GM21526 (cell line): Measurements from ENCODE around the gene MET.

ENCODE experiments used
- ATAC-seq: cut with Tn5 transposase; IDR thresholded peaks from one replicate; pipeline ENCODE4 v1.9.1; 2021; ENCODE audit warnings: moderate library complexity; ENCODE audit not compliant: unreplicated experiment, low FRiP score

MET gene

DNA sequence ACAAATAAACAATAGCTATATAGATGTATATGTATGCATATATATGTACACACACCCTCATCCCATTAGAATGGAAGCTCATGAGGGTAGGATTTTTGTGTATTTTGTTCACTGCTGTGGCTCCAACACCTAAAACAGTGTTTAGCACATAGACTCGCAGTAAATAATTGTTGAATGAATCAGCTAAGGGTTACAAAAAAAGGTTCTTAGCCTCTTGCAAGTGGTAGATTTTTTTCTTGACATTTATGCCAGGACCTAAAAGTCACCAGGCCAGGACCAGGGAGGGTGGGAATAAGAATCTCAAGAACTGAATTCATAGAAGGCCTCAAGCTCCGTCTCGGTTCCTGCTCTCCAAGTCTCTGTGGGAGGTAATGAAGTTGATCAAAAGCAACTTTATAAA, 107.9 kb downstream of the MET start:
- ATAC-seq = no peak

DNA sequence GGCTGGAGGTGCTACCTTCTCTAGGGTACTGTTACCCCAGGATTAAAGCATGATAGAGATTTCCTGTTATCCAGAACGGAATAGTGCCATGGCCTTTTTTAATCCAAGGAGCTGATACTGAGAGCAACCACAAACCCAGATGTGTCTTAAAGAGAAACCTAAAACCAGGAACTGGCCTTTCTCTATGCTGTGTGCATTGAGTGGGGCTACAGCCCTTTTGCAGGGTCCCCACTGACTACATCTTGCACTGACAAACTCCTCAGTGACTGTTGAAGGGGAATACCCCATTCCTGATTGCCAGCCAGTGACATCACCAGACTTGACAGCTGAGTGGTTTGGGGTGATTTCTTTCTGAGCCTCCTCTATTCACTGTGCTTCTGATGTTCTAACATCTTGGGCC, 108.5 kb downstream of the MET start:
- ATAC-seq = no peak

DNA sequence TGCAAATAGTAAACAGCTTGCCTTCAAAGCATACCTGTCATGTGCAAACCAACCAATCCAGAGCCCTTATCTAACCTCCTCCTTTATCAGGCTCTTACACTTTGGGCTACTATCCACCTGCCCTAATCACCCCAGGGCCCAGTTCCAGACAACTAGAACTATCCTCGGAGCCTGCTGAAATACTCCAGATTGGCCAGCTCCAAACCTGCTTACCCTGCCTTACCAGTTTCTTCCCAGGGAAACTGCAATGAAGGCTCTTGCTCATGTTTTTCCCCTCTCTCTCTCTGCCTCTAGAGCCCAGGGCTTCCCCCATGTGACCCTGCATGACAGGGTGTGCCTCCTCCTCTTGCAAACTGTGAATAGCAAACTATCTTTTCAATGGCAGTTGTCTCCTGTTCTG, 109.0 kb downstream of the MET start:
- ATAC-seq = no peak

DNA sequence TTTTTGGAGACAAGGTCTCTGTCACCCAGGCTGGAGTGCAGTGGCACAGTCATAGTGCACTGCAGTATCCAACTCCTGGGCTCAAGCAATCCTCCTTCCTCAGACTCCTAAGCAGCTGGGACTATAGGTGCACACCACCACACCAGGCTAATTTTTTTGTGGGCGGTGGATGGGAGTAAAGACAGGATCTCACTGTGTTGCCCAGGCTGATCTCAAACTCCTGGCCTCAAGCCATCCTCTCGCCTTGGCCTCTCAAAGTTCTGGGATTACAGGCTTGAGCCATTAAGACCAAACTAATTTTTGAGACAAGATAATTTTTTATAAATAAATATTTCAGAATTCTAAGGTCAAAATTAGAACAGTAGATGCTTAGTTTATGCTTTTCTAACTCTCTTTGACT, 109.6 kb downstream of the MET start:
- no peak for ATAC-seq

DNA sequence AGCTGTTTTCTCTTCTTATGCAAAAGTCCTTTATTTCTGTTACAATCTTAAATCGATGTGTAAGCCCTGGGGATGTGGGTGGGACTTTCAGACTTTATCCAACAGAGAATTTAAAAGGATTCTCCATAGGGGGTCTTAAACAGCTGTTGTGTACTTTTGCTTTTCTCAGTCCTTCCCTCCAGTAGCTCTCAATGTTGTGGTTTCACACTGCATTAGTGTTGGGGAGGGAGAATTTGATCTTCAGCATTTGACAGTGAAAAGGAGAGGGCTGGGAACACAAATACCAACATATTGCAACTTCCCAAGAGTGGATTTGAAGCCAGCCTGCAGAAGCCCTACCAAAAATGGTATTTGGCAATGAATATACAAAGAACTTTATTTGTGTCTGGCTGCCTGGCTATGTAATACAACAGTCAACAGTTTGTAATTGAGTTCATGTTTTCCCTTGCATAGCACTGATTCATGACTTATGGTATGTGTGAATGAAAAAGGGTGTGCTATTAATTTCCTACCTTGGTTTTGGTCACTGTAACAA, 110.2 kb downstream of the MET start:
- ATAC-seq = no peak

DNA sequence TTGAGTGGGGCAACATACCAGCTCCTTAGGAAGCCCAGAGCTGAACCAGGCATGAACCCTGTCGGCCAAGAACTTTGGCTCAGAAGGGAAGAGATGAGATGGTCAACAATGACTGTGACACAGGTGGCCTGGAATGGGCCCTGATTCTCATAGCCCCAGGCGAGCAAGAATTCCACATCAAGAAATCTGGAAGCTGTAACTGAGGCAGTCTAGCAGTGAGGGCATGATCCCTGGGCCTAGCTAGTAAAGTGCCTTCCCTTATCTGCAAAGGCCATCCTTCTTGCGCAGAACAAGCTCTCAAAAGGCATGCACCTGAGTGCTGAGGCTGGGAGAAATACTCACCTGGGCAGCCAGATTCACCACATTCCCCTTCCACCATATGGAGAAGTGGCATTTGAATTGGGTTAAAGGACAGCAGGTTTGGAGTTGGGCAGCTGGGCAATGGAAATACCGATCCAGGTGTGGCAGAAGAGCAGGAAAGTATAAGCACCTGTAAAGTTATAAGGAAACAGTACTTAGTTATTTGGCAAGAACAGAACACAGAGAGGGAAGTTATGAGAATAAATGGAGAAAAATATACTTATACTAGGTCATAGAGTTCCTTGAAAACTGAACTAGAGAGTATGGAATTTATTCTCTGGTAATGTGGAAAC, 111.8 kb downstream of the MET start:
- ATAC-seq = no peak

DNA sequence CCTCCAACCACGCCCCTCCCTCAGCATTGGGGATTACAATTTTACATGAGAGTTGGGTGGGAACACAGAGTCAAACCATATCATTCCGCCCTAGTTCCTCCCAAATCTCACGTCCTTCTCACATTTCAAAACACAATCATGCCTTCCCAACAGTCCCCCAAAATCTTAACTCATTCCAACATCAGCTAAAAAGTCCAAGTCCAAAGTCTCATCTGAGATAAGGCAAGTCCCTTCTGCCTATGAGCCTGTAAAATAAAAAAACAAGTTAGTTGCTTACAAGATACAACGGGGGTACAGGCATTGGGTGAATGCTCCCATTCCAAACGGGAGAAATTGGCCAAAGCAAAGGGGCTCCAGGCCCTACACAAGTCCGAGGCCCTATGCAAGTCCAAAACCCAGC, 112.7 kb downstream of the MET start:
- no peak for ATAC-seq

DNA sequence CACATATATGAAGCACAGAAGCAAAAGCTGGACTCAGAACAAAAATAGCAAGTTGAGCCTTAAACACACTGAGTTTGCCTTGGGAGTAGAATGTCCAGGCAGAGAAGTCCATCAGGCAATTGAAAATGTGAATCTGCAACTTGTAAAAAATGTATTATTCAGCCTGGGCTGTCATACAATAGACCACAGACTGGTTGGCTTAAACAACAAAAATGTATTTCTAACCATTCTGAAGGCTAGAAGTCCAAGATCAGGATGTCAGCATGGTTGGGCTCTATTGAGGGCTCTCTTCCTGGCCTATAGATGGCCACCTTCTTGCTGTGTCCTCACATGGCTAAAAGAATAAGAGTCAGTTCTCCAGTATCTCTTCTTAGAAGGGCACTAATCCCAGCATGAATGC, 113.8 kb downstream of the MET start:
- no peak for ATAC-seq

DNA sequence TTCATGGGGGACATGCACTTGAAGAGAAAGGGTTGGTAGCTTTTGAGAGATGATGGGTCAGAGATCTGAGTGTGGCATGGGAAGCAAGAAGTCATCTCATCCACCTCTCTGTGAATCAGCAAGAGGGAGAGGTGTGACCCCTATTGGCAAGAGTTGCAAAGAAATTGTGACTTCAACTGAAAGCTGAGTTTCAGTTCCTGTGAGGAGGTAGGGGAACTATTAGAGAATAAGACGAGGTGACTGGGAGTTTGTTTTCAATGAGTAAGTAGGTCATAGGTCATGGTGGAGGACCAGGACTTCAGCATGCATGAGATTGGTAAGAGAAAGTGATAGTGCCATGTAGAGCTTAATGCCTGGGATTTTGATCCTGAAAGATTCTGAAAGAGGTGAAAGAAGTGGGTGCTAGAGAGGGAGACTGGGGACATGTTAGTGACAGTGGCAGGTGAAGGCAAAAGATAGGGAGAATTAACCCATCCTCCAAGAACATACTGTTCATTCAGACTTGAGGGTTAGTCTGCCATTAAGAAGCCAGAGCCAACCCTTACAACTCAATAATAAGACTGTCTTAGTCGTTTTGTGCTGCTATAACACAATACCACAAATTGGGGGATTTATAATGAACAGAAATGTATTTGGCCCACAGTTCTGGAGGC, 114.9 kb downstream of the MET start:
- peak; percentile 97 for ATAC-seq

DNA sequence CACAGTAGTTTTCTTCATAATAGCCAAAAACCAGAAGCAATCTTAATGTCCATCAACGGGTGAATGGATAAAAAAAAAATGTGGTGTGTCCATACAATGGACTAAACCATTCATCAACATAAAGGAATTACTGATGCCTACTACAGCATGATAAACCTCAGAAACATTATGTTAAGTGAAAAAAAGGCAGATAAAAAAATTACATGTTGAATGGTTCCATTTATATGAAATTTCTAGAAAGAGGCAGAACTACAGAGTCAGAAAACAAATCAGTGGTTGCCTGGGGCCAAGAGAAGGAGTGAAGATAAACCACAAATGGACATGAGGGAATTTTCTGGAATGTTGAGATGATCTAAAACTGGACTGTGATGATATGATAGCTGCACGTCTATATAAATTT, 115.9 kb downstream of the MET start:
- ATAC-seq = no peak

DNA sequence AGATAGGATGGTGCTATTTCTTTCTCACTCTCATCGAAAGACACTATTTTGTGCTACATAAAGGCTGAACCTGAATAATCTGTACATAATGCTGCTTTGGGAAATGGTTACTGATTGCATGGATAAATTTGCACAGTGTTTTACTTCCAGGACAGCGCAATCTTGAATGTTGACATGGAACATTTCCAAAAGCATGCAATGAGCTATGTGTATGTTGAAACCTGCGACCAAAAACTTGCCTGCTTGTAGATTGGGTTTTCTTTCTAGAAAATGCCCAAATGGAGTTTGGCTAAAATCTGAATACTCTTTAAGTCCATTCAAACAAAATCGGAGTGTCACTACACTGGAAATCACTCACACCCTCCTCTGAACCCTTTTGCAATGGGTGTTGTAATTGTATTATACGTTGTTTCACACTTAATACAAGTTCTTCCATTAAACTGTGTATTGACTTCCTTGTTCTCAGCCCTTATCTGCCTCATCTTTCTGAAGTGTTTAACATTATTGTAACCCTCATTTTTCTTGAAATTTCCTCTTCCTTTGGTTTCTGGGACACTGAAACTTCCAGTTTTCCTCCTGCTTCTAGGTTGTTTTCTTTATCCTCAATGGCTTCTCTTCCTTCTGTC, 116.7 kb downstream of the MET start:
- ATAC-seq = no peak

DNA sequence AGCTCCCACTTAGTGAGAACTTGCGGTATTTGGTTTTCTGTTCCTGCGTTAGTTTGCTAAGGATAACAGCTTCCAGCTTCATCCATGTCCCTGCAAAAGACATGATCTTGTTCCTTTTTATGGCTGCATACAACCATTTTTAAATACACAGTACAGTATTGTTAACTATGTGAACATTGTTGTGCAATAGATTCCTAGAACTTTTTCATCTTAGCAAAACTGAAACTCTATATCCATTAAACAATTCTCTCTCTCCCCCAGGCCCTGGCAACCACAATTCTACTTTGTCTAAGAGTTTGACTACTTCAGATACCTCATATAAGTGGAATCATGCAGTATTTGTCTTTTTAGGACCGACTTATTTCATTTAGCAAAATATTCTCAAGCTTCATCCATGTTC, 118.0 kb downstream of the MET start:
- no peak for ATAC-seq

DNA sequence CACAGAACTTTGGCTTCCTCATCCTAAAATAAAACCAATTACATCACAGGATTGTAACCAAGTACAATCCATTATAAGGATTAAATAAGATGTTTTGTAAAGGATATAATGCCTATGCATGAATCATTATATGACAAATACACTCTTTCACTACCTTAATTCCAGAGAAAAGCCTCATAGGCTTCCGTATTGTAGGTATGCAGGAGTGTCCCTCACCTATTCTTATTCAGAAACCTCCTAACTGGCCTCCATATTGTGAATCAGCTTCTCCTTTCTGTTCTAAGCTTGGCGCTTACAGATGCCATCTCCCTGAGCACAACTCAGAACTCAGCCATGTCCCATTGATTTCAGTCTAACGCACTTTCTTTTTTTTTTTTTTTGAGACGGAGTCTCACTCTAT, 120.8 kb downstream of the MET start:
- no peak for ATAC-seq

DNA sequence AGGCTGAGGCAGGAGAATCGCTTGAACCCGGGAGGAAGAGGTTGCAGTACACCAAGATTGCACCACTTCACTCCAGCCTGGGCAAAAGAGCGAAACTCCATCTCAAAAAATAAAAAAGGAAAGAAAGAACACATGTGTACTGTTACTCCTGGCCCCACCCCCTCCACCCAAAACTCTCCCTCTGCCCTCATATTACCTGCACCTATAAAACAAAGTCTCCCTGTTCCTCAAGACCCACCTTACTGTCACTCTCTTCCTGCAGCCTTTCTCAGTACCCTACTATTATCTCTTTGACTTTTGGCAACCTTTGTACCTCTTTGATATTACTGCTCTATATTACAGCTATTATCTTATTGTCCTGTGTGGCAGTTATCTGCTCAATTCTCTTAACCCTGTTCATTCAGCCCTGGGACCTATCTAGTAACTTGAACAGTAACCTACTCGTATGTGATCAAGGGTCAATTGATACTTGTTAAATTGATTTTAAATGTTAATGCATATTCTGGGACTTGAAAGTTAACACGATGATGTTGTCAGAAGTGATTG, 121.9 kb downstream of the MET start:
- ATAC-seq = no peak

DNA sequence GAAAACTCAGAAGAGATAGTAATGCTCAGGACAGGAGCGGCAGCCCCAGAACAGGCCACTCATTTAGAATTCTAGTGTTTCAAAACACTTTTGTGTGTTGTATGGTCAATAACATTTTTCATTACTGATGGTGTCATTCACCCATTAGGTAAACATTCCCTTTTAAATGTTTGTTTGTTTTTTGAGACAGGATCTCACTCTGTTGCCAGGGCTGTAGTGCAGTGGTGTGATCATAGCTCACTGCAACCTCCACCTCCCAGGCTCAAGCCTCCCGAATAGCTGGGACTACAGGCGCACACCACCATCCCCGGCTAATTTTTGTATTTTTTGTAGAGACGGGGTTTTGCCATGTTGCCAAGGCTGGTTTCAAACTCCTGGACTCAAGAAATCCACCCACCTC, 124.5 kb downstream of the MET start:
- no peak for ATAC-seq

DNA sequence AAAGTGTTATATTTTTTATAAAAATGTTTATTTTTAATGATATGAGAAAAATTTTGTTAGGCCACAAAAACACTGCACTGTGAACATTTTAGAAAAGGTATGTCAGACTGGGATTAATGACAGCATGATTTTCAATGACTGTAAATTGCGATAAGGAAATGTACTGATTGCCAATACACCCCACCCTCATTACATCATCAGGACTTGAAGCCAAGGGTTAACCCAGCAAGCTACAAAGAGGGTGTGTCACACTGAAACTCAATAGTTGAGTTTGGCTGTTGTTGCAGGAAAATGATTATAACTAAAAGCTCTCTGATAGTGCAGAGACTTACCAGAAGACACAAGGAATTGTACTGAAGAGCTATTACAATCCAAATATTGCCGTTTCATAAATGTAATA, 125.6 kb downstream of the MET start:
- ATAC-seq = no peak

DNA sequence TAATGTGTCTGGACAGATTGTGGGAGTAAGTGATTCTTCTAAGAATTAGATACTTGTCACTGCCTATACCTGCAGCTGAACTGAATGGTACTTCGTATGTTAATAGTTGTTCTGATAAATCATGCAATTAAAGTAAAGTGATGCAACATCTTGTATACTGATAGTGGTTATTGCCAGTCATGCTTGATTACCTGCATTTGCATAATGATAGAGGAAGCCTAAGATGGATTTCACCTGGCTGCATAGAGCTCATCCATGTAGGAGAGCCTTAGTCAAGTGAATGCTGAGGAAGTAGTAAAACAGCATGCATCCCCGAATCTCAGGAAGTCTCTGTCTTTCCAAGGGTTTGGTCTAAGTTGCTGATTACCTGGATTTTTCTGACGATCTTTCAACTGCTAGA, 126.2 kb downstream of the MET start:
- no peak for ATAC-seq

DNA sequence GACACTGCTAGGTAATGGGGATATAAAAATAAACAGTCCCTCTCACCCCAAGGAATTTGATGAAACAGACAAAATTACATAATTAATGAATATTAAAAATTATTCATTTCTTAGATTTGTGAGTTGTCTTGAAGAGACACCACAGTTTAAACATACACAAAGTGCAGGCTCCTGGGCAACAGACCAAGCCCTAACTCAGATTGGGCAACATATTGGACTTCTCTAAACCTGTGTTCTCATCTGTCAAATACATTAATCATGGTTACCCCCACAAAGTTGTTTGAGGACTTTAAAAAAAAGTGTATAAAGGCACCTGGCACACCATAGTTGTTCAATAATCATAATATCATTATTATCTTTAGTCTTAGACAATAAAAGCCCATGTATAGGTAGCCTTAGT, 127.9 kb downstream of the MET start:
- no peak for ATAC-seq

DNA sequence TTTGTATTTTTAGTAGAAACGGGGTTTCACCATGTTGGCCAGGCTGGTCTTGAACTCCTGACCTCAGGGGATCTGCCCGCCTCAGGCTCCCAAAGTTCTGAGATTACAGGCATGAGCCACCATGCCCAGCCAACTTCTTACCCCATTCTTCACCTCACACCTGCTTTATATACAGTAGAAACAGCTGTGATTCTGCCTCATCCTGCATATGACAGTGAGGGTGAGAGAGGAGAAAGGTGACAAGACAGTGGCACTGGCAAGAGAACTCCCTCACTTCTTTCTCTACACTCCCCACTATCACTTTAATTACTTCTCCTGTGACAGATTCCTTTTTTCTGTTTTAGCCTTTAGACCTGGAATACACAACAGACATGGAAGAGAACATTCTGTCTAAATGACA, 128.6 kb downstream of the MET start:
- ATAC-seq = no peak

DNA sequence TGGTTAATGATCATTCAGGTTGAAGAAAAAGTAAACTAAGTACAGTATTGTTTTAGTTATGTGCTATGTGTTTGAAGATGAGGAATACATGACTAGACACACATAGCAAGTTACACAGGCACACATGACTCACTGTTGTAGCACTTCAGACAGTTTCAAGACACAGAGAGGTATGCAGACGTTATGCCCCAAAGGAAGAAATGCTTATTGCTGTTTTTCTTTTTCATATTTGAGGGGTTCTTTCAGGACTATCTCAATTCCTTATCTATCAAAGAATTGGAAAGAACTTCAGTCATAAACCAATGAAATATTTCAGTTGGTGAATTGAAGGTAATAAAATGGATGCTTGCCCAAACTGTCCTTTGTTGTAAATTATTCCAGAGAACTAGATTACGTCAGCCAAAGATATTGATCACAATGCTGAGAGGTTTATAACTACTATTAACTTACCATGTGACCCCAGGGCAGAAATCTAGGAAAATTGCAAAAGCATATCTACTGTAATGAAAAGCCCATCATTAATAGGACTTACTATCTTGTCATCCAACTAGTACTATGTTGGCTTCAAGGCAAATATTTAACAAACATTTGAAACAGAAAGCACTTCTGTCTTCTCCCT, 129.2 kb downstream of the MET start:
- no peak for ATAC-seq

DNA sequence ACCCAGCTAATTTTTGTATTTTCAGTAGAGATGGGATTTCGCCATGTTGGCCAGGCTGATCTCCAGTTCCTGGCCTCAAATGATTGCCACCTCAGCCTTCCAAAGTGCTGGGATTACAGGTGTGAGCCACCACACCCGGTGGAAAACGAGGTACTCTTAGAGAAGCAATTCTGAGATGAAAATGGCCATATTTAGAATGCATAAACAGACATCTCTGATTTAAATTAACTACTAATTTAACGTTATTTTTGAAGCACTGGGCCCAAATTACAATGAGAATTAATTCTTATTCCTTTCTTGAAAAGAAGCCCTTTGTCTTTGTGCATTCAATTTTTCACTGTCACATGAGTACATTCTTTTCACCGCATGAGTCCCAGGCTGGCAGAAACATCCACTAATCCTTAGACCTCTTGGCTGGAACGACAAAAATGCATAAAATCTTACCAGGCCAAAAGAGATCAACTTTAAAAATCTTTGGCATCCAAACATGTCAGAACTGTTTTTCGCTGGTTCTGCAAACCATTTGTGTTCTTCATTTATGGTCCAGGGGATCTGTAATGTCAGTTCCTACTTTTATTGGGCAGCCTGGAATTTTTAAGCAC, 130.2 kb downstream of the MET start:
- no peak for ATAC-seq
